Mucosa of gallbladder (tissue), 1 donor: Measurements from ENCODE around the gene BAD. TPM values are rescaled to one million over a fixed set of nuclear protein-coding genes. Genes with fewer than 3 reads are reported as not detected.

Experiments
- DNase-seq: peaks from one replicate; pipeline ENCODE4 v3.0.0-alpha.2; 2020; ENCODE audit warnings: low spot score
- total RNA-seq: library from RNA; stranded (reverse); gene quantifications from one replicate; pipeline ENCODE4 v1.2.1, GENCODE V29; 2021
- donor health status: DM: no; HTN: no; CAD: no.

The BAD gene
- total RNA-seq, 1 donor from 2014 or later: 112 TPM

DNA sequence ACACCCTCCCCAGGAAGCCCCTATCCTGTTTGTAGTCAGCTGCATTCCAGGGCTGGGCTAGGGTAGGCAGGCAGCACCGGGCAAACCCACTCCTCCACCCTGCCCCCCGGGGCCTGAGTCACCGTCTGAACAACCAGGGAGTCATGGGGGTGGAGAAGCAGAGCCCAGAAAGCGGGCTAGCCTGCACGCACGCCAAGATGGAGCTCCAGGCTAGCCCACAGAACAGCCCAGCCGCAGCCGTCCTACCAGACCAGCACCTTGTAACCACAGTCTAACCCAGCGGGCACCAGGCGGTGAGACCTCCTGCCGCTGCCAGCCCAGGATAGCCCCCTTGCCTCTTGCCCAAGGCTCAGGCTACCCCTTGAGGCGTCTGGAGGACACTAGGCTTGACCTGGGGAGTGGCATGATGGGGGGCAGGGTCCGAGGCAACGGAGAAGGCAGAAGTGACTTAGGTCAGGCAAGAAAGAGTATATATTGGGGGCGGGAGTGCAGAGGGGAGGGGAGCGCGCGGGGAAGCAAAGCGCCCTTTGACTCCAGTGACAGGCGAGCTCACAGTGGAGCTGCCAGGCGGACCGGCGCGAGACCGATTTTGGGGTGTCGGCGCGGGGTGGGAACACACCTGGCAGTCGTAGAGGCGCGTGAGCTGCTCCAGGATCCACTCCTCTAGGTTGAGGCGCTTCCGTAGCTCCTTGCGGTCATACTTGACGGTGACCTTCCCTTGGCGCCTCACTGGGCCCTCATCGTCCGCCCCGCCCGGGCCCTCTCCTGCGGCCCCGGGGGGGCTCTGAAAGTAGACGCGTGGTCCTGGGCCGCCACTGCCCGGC, 38.5 kb downstream of the BAD start:
- DNase-seq: peak; percentile 60

GRCh38 chr11:64245401-64245796, 39.1 kb downstream of the BAD start:
- DNase-seq: no peak

DNA sequence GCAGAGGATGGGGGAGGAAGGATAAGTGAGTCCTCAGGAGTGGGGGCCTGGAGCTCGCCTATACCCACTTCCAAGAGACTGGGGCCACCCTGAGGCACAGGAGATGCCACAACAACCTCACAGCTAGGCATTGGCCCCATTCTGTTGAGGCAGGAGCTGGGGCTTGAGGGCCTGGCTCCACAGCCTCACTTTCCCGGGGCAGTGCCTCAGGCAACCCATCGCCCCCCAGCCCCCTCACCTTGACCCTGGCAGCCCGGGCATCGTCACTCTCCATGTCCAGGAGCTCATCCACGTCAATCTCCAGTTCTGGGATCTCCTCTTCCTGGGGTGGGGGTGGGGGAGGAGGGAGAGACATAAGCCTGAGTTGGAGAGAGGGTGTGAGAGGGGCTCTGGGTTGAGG, 39.5 kb downstream of the BAD start:
- DNase-seq: no peak

GRCh38 chr11:64244107-64244506, 40.4 kb downstream of the BAD start:
- DNase-seq: no peak

DNA sequence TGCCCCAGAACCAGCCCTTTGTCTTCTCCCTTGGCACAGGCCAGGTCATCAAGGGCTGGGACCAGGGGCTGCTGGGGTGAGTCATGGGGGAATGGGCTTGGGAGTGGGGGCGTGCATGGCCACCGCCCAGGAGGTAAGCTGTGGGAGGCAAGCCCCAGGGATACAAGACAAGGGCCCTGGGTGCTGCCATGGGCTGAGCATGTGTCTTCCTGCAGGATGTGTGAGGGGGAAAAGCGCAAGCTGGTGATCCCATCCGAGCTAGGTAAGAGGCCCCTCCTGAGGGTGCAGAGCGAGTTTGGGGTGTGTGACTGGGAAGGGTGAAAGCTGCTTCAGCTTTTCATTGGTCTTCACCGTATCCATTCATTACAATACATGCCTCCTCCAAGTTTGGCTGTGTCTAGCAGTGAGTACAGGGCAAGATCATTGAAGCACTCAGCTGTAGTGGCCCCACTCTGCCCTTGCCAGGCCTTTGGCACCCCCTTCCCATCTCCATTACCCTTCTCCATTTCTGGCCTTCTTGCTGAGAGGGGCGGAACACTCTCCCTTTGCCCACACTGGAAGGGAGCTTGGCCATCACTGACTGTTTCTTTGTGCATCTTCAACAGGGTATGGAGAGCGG, 41.1 kb downstream of the BAD start:
- no peak for DNase-seq

GRCh38 chr11:64241491-64242374, 42.7 kb downstream of the BAD start:
- peak; percentile 42 for DNase-seq

- DNase-seq: peak; percentile 100
Measured at GRCh38 chr11:64241241-64241490, 43.3 kb downstream of the BAD start.

GRCh38 chr11:64240435-64241240, 43.8 kb downstream of the BAD start, which contains the start of gene FKBP2:
Gene FKBP2, plus strand, starts transcription at chr11:64241095. Its CDS starts 1,293 bp downstream, at chr11:64242388.
- DNase-seq: peak; percentile 98

DNA sequence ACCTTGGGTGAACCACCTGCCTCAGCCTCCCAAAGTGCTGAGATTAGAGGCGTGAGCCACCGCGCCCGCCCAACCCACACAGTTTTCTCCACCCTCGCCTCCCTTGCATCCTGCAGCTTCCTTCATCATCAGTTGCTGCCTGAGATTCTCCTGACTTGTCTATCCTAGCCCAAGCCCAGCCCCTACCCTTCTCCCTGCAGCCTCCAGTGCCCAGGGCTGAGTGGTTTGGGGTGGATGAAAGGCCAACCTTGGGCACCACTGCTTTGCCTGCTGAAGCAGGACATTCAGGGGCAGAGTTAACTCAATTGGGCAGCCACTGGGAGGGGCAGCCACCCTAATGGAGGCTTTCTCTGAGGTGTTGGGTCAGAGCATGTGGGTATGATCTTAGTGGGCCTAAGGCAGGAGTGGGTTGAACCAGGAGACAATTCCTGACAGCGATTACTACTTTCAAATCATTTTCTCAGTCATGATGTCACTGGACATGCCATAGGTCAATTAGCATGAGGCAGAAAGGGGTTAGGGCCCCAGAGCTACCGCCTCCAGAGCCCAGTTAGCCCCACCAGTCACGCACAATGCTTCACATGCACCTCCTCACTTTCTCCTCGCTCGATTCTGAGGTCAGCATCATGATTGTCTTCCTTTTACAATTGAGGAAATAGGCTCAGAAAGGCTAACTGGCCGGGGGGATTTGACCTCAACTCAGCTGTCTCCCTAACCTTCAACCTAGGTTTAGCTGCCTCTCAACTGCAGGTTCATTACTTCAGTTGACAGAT, 44.6 kb downstream of the BAD start:
- peak; percentile 52 for DNase-seq

DNA sequence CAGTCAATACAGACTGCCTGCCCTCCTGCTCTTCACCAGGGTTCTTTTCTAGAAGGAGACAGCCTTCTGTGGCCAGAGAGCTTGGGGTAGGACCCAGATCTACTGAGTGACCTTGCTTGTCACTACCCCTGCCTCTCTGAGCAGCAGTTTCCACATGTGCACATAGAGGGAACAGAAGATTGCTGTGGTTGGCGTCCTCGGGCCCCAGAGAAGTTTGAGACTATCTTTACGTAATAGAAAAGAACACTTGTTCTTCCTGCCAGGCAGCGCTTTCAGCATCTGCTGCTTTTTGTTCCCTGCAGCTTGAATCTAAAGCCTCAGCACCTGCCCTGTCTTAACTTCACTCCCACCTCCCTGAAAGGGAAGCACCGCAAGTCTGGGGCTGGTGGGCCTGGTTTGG, 45.5 kb downstream of the BAD start:
- DNase-seq: no peak

DNA sequence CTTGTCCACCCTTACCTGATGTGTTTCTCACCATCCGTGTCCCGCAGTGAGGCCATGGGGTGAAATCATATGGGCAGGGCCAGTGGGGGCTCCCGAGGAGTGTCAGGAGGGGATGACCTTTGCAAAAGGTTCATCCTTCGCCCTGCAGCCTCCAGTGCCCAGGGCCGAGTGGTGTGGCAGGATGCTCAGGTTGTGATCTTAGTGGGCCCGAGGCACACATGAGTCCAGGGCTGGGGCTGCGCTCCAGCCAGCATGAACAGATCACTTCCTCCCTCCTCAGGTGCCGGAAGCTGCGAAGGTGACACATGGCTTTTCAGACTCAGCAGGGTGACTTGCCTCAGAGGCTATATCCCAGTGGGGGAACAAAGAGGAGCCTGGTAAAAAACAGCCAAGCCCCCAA, 46.4 kb downstream of the BAD start:
- no peak for DNase-seq

DNA sequence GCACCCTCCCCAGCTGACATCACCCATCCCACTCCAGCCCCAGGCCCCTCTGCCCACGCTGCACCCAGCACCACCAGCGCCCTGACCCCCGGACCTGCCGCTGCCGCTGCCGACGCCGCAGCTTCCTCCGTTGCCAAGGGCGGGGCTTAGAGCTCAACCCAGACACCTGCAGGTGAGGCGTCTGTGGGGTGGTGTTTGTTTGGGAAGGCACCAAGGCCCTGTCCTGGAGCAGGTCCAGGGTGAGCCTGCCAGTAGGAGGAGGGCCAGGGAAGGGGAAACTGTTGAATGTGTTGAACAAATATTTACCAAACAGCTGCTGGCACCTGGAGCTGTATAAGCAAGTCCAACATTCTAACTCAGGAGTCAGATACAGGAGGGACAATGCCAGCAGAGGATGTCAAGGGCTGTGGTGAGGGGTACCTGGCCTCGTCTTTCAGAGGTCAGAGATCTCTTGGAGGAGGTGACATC, 46.9 kb downstream of the BAD start:
- DNase-seq: peak; percentile 90

- no peak for DNase-seq
Measured at GRCh38 chr11:64235437-64236161, 48.9 kb downstream of the BAD start.

GRCh38 chr11:64234647-64235379, 49.7 kb downstream of the BAD start:
- no peak for DNase-seq

DNA sequence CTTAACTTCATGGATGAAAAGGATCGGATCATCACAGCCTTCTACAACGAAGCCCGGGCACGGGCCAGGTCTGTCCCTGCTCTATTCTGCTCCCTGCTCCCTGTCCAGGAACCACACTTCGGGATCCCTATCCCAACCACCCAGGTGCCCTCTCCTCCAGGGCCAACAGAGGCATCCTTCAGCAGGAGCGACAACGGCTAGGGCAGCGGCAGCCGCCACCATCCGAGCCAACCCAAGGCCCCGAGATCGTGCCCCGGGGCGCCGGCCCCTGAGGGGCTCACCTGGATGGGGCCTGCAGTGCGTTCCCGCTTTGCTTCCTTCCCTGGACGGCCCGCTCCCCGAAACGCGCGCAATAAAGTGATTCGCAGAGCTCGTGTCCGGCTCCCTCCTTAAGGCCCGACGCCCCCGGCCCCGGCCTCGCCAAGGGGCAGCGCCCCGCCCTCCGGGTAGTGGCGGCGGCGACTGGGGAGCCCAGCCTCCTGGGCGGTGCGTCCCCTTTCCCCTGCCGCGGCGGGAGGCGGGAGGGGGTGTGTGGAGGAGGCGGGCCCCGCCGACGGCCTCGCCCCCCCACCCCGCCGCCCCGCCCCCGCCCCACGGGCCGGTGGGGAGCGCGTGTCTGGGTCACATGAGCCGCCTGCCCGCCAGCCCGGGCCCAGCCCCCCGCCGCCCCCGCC, 50.4 kb downstream of the BAD start, which contains the start of gene VEGFB:
Gene VEGFB, plus strand, starts transcription at position 672 of the 674 bp plus-strand sequence. CDS start 250 bp downstream, outside the sequence.
- peak; percentile 70 for DNase-seq

GRCh38 chr11:64232967-64233315, 51.5 kb downstream of the BAD start:
- DNase-seq: no peak

DNA sequence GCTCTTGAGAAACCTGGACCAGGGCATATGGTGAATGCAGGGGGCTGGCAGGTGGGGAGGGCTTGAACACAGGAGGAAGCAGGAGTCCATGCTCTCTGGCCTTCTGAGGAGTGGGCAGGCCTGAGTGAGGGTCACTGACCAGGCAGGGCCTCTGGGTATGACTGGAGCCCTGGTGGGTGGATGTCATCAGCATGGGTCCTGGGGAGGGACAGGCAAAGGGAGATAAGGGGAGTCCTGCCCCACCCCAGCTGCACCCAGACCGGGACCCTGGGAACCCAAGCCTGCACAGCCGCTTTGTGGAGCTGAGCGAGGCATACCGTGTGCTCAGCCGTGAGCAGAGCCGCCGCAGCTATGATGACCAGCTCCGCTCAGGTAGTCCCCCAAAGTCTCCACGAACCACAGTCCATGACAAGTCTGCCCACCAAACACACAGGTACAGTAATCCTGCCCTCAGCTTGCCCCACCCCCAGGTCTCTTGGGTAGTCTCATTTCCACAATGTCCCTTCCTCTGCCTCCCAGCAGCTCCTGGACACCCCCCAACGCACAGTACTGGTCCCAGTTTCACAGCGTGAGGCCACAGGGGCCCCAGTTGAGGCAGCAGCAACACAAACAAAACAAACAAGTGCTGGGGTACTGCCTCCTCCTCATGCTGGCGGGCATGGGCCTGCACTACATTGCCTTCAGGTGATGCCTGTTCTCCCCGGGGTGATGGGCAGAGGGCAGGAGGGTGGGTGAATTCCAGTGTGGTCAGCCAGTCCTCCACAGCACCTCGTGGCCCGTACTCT, 52.1 kb downstream of the BAD start:
- DNase-seq: no peak

DNA sequence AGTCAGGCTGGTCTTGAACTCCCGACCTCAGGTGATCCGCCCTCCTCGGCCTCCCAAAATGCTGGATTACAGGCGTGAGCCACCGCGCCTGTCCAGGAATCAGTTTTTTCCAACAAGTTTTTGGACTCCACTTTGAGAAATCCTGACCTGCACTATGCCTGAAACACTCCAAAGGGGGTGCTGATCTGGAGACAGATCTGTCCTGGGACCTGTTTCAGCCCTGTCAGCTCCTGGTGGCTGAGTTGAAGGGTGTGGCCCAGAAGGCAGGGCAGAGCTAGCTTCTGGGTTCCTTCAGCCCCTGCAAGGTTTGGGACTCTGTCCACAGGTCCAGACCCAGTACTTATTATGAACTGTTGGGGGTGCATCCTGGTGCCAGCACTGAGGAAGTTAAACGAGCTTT, 52.9 kb downstream of the BAD start:
- DNase-seq: no peak
